T-helper 1 cell treated with Interleukin-12 subunit alpha and Interleukin-12 subunit beta and Interleukin-4 antibody, amounts not matched to agents 30 μg/mL and 1 μg/mL, for 36 hours (primary cell): Measurements from ENCODE around the gene TBC1D3B.
"Not testable (repeated sequence)": the region's sequence is repeated elsewhere in the genome, so short reads cannot be mapped to it uniquely, and the experiment has no call there.

ENCODE experiments used
- H3K27ac Mint-ChIP-seq: one replicate; pipeline ENCODE4 v1.8.0; 2021; ENCODE audit warnings: mild to moderate bottlenecking, mixed read lengths
- H3K27me3 Mint-ChIP-seq: one replicate; pipeline ENCODE4 v1.8.0; 2021; ENCODE audit warnings: low read depth, mixed read lengths
- H3K36me3 Mint-ChIP-seq: one replicate; pipeline ENCODE4 v1.8.0; 2021; ENCODE audit warnings: low read depth, mixed read lengths
- H3K4me1 Mint-ChIP-seq: one replicate; pipeline ENCODE4 v1.8.0; 2021; ENCODE audit warnings: low read depth, mixed read lengths
- H3K4me3 Mint-ChIP-seq: one replicate; pipeline ENCODE4 v1.8.0; 2021; ENCODE audit warnings: mild to moderate bottlenecking, moderate library complexity, mixed read lengths
- H3K9me3 Mint-ChIP-seq: one replicate; pipeline ENCODE4 v1.8.0; 2021; ENCODE audit warnings: mixed read lengths

TBC1D3B gene

GRCh38 chr17:36206486-36206821 lies 30.0 kb upstream of the TBC1D3B start:
- H3K36me3 Mint-ChIP-seq, H3K9me3 Mint-ChIP-seq, H3K4me3 Mint-ChIP-seq, H3K27ac Mint-ChIP-seq: not testable (repeated sequence)
- H3K4me1 Mint-ChIP-seq, result peaks cover 11% of the 10 kb centered on the region
- peaks cover 27% of the 10 kb centered on the region for H3K27me3 Mint-ChIP-seq

- Mint-ChIP-seq H3K4me1 (peaks cover 10% of the 10 kb centered on the region), H3K9me3 (no peaks in the 10 kb centered on the region), H3K4me3 (no peak overlapping the region), H3K27me3 (peaks cover 25% of the 10 kb centered on the region), H3K27ac (no peak overlapping the region), H3K36me3 (no peaks in the 10 kb centered on the region)
Observed at GRCh38 chr17:36205637-36206485, 29.4 kb upstream of the TBC1D3B start.

DNA sequence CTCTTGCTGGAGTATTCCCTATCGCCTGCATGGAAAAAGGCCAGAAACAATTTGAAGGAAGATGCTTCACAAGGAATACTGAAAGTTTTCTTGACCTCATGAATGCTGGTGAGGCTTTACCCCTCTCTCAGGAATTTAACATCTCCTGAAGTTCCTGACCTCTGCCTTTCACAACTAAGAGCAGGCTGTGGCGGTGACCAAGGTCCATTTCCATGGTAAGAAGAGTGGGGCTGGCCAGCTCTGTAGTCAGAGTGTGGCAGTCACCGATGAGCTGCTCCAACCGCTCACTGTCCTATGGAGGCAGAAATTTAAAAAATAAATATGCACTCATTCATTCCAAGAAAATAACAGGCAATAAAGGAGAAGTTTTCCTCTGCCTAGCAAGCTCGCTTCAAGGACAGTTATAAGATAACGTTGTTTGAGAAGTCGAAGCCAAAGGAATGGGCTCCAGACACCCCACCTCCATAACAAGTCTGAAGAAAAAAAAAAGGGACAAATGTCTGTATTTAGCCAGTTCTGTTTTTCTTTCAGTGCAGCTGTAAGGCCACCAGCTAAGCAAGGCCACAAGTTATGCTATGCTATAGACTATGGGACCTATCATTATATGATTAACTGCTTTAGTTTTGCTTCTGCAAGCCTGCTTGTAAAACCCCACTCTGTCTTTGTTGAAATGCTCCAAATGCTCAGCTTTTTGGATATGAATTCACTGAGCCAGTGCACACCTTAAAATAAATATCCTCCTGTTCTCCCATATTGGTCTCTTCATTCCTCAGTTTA lies 28.5 kb upstream of the TBC1D3B start:
- Mint-ChIP-seq H3K4me3 (no peak overlapping the region), H3K9me3 (no peaks in the 10 kb centered on the region), H3K36me3 (no peaks in the 10 kb centered on the region), H3K4me1 (peaks cover 8% of the 10 kb centered on the region), H3K27me3 (peaks cover 23% of the 10 kb centered on the region), H3K27ac (no peak overlapping the region)

GRCh38 chr17:36203335-36203734 lies 26.9 kb upstream of the TBC1D3B start:
- H3K4me3 Mint-ChIP-seq, result no peak overlapping the region
- H3K27ac Mint-ChIP-seq, result no peak overlapping the region
- peaks cover 14% of the 10 kb centered on the region for H3K4me1 Mint-ChIP-seq
- peaks cover 23% of the 10 kb centered on the region for H3K27me3 Mint-ChIP-seq
- no peaks in the 10 kb centered on the region for H3K9me3 Mint-ChIP-seq
- no peaks in the 10 kb centered on the region for H3K36me3 Mint-ChIP-seq

DNA sequence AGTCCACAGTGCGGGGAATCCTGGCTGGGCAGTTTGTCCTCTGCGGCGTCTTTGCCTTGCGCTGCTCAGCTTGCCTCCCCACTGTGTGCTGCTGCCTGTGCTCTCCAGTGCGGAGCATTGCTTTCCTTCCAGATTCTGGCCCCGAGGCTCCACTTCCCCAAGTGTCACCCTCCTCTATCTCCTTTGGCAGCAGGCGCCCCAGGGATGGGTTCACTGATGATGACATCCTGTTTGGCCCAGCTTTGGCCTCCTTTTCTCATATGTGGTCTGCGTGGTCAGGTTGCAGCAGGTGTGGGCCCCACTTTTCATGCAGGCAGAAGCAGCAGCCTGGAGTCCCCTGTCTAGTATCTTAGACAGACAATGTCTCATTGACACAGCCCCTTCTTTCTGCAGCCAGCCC lies 25.1 kb upstream of the TBC1D3B start:
- not testable (repeated sequence) for H3K4me3 Mint-ChIP-seq, H3K27ac Mint-ChIP-seq, H3K9me3 Mint-ChIP-seq, H3K36me3 Mint-ChIP-seq
- peaks cover 16% of the 10 kb centered on the region for H3K4me1 Mint-ChIP-seq
- H3K27me3 Mint-ChIP-seq, result peaks cover 14% of the 10 kb centered on the region

DNA sequence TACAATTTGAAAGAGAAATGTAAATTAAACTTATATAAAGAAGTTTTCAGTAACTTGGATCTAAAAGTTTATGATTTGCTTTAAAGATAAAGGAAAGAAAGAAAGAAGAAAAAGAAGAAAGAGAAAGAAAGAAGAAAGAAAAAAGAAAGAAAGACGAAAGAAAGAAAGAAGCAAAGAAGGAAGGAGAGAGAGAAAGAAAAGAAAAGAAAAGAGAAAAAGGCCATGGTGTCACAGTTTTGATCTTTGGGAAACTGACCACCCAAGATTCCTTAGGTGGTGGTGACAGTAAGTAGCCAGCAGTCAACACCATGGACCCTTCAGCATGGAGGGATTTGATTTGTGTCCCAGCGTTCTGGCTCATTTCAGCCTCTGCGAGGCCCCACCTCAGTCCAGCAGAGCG lies 24.7 kb upstream of the TBC1D3B start:
- H3K4me3 Mint-ChIP-seq, H3K9me3 Mint-ChIP-seq, H3K27ac Mint-ChIP-seq, H3K36me3 Mint-ChIP-seq: not testable (repeated sequence)
- Mint-ChIP-seq H3K4me1 (peaks cover 17% of the 10 kb centered on the region), H3K27me3 (peaks cover 14% of the 10 kb centered on the region)

DNA sequence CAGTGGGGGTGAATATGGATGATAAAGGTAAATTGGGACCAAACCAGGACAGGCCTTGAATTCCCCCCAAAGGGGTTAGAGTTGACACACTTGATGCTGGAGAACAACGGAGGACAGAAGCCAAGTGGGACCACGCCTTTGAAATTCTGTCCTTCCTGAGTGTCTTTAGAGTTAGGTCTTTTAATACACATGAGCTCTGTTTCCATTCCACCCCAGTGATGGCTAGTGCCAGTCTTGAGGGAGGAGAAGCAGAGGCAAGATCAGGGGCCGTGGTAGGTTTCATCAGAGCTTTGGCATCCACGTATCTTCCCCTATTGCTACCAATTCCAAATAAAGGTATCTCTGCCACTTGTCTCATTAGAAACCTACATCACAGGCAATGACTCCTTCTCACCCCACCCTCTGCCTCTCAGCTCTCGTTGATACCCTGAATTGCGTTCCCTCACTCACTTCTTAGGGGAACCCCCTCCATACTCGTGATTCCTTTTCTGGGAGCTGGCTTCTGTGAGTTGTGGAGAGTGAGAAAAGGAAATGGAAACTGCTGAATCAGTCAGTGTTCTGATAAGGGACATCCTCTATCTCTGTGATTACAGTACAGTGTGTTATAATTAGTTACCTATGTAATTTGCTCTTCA lies 22.5 kb upstream of the TBC1D3B start:
- peaks cover 17% of the 10 kb centered on the region for H3K4me1 Mint-ChIP-seq
- H3K27me3 Mint-ChIP-seq, result peaks cover 18% of the 10 kb centered on the region
- H3K36me3 Mint-ChIP-seq, result no peaks in the 10 kb centered on the region
- no peak overlapping the region for H3K27ac Mint-ChIP-seq
- no peak overlapping the region for H3K4me3 Mint-ChIP-seq
- no peaks in the 10 kb centered on the region for H3K9me3 Mint-ChIP-seq

DNA sequence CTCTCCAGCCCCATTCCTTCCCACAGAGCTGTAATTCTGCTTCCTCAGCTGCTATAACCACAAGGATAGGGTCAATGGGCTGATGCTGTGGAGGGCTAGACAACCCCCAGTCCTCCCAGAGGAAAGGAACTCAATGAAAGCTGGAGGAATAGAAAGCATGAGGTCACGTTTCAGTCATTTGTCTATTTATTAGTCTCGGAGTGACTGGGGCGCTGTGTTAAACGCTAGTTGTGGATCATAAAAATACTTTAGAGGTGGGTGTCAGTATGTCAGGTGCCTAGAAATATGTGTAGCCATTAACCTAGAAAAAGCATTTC lies 20.9 kb upstream of the TBC1D3B start:
- no peak overlapping the region for H3K4me3 Mint-ChIP-seq
- no peak overlapping the region for H3K27ac Mint-ChIP-seq
- H3K27me3 Mint-ChIP-seq, result peaks cover 22% of the 10 kb centered on the region
- peaks cover 19% of the 10 kb centered on the region for H3K4me1 Mint-ChIP-seq
- no peaks in the 10 kb centered on the region for H3K9me3 Mint-ChIP-seq
- no peaks in the 10 kb centered on the region for H3K36me3 Mint-ChIP-seq

GRCh38 chr17:36196131-36196486 lies 19.7 kb upstream of the TBC1D3B start:
- Mint-ChIP-seq H3K4me1 (peaks cover 18% of the 10 kb centered on the region), H3K27me3 (peaks cover 21% of the 10 kb centered on the region), H3K9me3 (no peaks in the 10 kb centered on the region), H3K36me3 (no peaks in the 10 kb centered on the region), H3K27ac (no peak overlapping the region), H3K4me3 (no peak overlapping the region)

DNA sequence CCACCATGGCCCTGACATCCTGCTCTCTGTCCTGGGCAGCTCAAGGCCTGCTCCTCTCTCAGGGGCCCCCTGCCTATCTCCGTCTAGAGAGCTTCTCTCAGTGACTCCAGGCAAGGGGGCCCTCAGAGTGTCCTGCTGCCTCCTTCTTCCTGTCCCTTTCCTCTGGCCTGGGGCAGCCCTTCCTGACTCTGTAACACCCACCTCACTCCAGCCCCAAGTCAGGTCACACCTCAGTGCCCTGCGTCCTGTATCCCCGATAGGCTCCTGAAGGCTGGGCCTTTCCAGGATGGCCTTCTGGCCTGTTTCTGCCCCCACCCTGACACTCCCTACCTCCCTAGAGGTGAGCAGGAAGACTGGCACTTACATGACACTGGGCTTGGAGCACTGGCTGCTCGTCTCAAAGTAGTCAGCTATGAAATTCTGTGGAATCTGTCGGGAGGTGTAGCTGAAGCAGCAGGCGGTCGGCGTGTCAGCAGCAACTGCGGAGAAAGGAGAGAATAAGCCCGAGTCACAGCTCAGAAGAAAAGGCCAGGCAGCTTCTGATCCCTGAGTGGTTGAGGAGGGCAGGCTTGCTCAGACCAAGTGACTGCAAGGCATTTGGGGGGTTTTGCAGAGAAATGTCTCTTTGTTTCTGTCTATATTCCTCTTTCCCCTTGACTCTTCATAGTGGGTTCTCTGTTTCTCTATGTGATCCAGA lies 19.1 kb upstream of the TBC1D3B start:
- no peaks in the 10 kb centered on the region for H3K36me3 Mint-ChIP-seq
- peaks cover 18% of the 10 kb centered on the region for H3K4me1 Mint-ChIP-seq
- no peaks in the 10 kb centered on the region for H3K9me3 Mint-ChIP-seq
- H3K27ac Mint-ChIP-seq, result no peak overlapping the region
- no peak overlapping the region for H3K4me3 Mint-ChIP-seq
- H3K27me3 Mint-ChIP-seq, result peaks cover 22% of the 10 kb centered on the region

DNA sequence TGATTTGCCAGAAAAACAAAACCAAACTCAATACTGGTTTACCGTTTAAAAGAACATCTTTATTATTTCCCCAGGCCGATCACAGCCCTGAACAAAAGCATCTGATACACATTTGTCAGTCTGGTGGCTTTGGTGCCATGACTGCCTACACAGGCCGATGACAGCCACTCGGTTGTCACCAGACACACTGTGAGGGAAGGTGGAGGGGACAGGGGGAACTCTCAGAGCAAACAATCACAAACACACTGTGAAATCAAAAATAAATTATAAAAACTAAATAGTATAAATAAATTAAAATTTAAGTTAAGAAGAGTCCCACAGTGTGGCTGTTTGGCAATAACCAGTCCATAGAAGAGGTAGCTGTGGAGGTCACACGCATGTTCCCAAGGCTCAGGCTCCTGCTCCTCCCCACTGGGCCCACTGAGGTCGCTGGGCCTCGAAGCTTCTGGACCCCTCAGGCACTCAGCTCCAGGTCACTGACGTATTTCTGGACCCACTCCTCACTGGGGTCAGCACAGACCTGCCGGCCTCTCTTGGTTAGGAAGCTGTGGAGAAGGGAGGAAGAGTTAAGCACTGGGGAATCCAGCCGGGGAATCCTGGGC lies 18.5 kb upstream of the TBC1D3B start:
- Mint-ChIP-seq H3K4me1 (peaks cover 20% of the 10 kb centered on the region), H3K27me3 (peaks cover 24% of the 10 kb centered on the region)
- H3K36me3 Mint-ChIP-seq, H3K9me3 Mint-ChIP-seq, H3K4me3 Mint-ChIP-seq, H3K27ac Mint-ChIP-seq: not testable (repeated sequence)

- peaks cover 20% of the 10 kb centered on the region for H3K4me1 Mint-ChIP-seq
- H3K36me3 Mint-ChIP-seq, H3K27ac Mint-ChIP-seq, H3K9me3 Mint-ChIP-seq, H3K4me3 Mint-ChIP-seq: not testable (repeated sequence)
- peaks cover 25% of the 10 kb centered on the region for H3K27me3 Mint-ChIP-seq
Observed at GRCh38 chr17:36194147-36194831, 17.9 kb upstream of the TBC1D3B start.

GRCh38 chr17:36193216-36193775 lies 16.9 kb upstream of the TBC1D3B start:
- peaks cover 22% of the 10 kb centered on the region for H3K27me3 Mint-ChIP-seq
- H3K9me3 Mint-ChIP-seq, result no peaks in the 10 kb centered on the region
- no peak overlapping the region for H3K27ac Mint-ChIP-seq
- H3K4me3 Mint-ChIP-seq, result no peak overlapping the region
- H3K4me1 Mint-ChIP-seq, result peaks cover 21% of the 10 kb centered on the region
- H3K36me3 Mint-ChIP-seq, result no peaks in the 10 kb centered on the region
